ENCODE data around the gene GXYLT2. TPM values are rescaled to one million over a fixed set of nuclear protein-coding genes. Genes with fewer than 3 reads are reported as not detected.

The GXYLT2 gene
- total and polyA plus RNA-seq, 10 of the 15 experiments (the other 5 are each of a cell fraction or from before 2014, with no cell fraction given) = 0.27 to 2.6 (median 0.78) TPM

- Histone ChIP-seq H3K27ac (ENCODE audit: control insufficient read depth, insufficient read depth) (no peak overlapping the region), H3K36me3 (ENCODE audit: control insufficient read depth in 2 of 2, insufficient read depth in 2 of 2, low read length in 1 of 2) (peaks cover 3 to 8% of the 10 kb centered on the region in 2 experiments; a peak in 3 of 4 replicates), H3K79me2 (ENCODE audit: control insufficient read depth, insufficient read depth, low read length) (peaks cover 31% of the 10 kb centered on the region), H2AFZ (ENCODE audit: control insufficient read depth, low read depth, low read length) (no peak overlapping the region), H3K9ac (ENCODE audit: control insufficient read depth, insufficient read depth, low read length) (no peak overlapping the region), H3K27me3 (replicated peaks in 1 of 2; ENCODE audit: control insufficient read depth in 2 of 2, insufficient read depth in 2 of 2, low read length in 1 of 2) (no peaks in the 10 kb centered on the region), H3K4me1 (ENCODE audit: control insufficient read depth, insufficient read depth, low read length) (peaks cover 29% of the 10 kb centered on the region), H4K20me1 (ENCODE audit: control insufficient read depth, insufficient read depth) (no peaks in the 10 kb centered on the region), H3K4me3 (peak overlapping the region; percentile 97), H3K9me3 (replicated peaks; ENCODE audit: control insufficient read depth, insufficient read depth, low read length) (no peaks in the 10 kb centered on the region), H3K4me2 (ENCODE audit: control insufficient read depth, insufficient read depth) (peak overlapping the region; percentile 75)
- 100% methylated on average over 7 of the region's 10 CpGs for WGBS (ENCODE audit: insufficient coverage, insufficient replicate concordance, low lambda C conversion rate, missing lambda C conversion rate)
- ChIA-PET CTCF (interaction anchor here (0.7 to 1.4 kb wide), 7 partner anchors 19 to 325 kb away, joined by 3 to 9 read pairs (median 4); no protein-coding TSS in a partner anchor), RAD21 (ENCODE audit: unreplicated experiment) (interaction anchor here (0.8 to 1.7 kb wide), 7 partner anchors 23 to 240 kb away, joined by 3 to 7 read pairs (median 4); no protein-coding TSS in a partner anchor), SMC1A (ENCODE audit: uncharacterized antibody, unreplicated experiment) (interaction anchor here (0.7 to 4.9 kb wide), 6 partner anchors 16 to 890 kb away, joined by 3 to 43 read pairs (median 4); no protein-coding TSS in a partner anchor), POLR2A (interaction anchor here (0.6 to 0.7 kb wide), 3 partner anchors 13 to 885 kb away, joined by 3 to 6 read pairs (median 4); no protein-coding TSS in a partner anchor)
- no TSS peak for BruUV-seq (replicated peaks)
- intact Hi-C loops (cut with micrococcal nuclease; ENCODE audit: unreplicated experiment) = no loop called here
- DNase-seq (ENCODE audit: low read depth, low spot score) = no peak
- in situ Hi-C loops (cut with MboI) = no loop called here
- no peak for ATAC-seq
- TF ChIP-seq, protein P1, sequence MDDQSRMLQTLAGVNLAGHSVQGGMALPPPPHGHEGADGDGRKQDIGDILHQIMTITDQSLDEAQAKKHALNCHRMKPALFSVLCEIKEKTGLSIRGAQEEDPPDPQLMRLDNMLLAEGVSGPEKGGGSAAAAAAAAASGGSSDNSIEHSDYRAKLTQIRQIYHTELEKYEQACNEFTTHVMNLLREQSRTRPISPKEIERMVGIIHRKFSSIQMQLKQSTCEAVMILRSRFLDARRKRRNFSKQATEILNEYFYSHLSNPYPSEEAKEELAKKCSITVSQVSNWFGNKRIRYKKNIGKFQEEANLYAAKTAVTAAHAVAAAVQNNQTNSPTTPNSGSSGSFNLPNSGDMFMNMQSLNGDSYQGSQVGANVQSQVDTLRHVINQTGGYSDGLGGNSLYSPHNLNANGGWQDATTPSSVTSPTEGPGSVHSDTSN (IDR thresholded peaks at IDR 0.05; ENCODE audit: insufficient replicate concordance, low read depth, low read length) = no peak
- TF ChIP-seq CREB1 (IDR thresholded peaks at IDR 0.05; ENCODE audit: low read depth) (no peak), EGR1 (IDR thresholded peaks at IDR 0.05; ENCODE audit: borderline replicate concordance in 1 of 2, low read depth in 2 of 2, low read length in 2 of 2) (no peak), ZSCAN29 (IDR thresholded peaks at IDR 0.05) (no peak), RB1 (IDR thresholded peaks at IDR 0.05; ENCODE audit: borderline replicate concordance) (no peak), ZNF207 (IDR thresholded peaks at IDR 0.05; ENCODE audit: borderline replicate concordance) (no peak), GABPA (IDR thresholded peaks at IDR 0.05; ENCODE audit: low read depth) (no peak), SMC3 (IDR thresholded peaks at IDR 0.05; ENCODE audit: borderline replicate concordance, low read length) (no peak), ZNF384 (IDR thresholded peaks at IDR 0.05; ENCODE audit: borderline replicate concordance, low read depth, low read length) (no peak)
- TF ChIP-seq, protein P2, sequence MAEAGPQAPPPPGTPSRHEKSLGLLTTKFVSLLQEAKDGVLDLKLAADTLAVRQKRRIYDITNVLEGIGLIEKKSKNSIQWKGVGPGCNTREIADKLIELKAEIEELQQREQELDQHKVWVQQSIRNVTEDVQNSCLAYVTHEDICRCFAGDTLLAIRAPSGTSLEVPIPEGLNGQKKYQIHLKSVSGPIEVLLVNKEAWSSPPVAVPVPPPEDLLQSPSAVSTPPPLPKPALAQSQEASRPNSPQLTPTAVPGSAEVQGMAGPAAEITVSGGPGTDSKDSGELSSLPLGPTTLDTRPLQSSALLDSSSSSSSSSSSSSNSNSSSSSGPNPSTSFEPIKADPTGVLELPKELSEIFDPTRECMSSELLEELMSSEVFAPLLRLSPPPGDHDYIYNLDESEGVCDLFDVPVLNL (IDR thresholded peaks at IDR 0.05; ENCODE audit: low read depth, low read length) = no peak
- TF ChIP-seq, protein P3, sequence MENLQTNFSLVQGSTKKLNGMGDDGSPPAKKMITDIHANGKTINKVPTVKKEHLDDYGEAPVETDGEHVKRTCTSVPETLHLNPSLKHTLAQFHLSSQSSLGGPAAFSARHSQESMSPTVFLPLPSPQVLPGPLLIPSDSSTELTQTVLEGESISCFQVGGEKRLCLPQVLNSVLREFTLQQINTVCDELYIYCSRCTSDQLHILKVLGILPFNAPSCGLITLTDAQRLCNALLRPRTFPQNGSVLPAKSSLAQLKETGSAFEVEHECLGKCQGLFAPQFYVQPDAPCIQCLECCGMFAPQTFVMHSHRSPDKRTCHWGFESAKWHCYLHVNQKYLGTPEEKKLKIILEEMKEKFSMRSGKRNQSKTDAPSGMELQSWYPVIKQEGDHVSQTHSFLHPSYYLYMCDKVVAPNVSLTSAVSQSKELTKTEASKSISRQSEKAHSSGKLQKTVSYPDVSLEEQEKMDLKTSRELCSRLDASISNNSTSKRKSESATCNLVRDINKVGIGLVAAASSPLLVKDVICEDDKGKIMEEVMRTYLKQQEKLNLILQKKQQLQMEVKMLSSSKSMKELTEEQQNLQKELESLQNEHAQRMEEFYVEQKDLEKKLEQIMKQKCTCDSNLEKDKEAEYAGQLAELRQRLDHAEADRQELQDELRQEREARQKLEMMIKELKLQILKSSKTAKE (IDR thresholded peaks at IDR 0.05; ENCODE audit: low read depth, poor library complexity, severe bottlenecking) = no peak
- no peak for FAIRE-seq
These were observed 41.7 kb upstream of the GXYLT2 start for GRCh38 chr3:72846166-72846565.

Measured in GM12878 (cell line).